Chondrocyte (in vitro differentiated cells): ENCODE data around the gene MTMR6. TPM values are rescaled to one million over a fixed set of nuclear protein-coding genes. Genes with fewer than 3 reads are reported as not detected.

Source experiments
- DNase-seq: peaks from one replicate; pipeline ENCODE4 v3.0.0; 2021; ENCODE audit warnings: mixed read lengths, low spot score
- H3K27ac Mint-ChIP-seq: one replicate; pipeline ENCODE4 v1.8.0; 2021; ENCODE audit warnings: mild to moderate bottlenecking, moderate library complexity, mixed read lengths; ENCODE audit not compliant: unreplicated experiment
- H3K27me3 Mint-ChIP-seq: 2 replicates; pipeline ENCODE4 v1.8.0; 2021; ENCODE audit warnings: low read depth, mixed read lengths
- H3K36me3 Mint-ChIP-seq: 2 replicates; pipeline ENCODE4 v1.8.0; 2021; ENCODE audit warnings: low read depth, mixed read lengths
- H3K4me1 Mint-ChIP-seq: 2 replicates; pipeline ENCODE4 v1.8.0; 2021; ENCODE audit warnings: low read depth, mild to moderate bottlenecking, mixed read lengths
- H3K4me3 Mint-ChIP-seq: one replicate; pipeline ENCODE4 v1.8.0; 2021; ENCODE audit warnings: mild to moderate bottlenecking, moderate library complexity, mixed read lengths; ENCODE audit not compliant: unreplicated experiment
- H3K9me3 Mint-ChIP-seq: 2 replicates; pipeline ENCODE4 v1.8.0; 2021; ENCODE audit warnings: low read depth, mixed read lengths
- CTCF ChIP-seq: fragments of 200-600 bp; sonication (generic); IDR thresholded peaks from 2 replicates; pipeline ENCODE4 v1.5.0; 2021; ENCODE audit warnings: antibody characterized with exemption, mild to moderate bottlenecking, moderate library complexity
- total RNA-seq: library from RNA; stranded (reverse); gene quantifications from 3 replicates; pipeline ENCODE4 v1.2.1, GENCODE V29; 2021

The MTMR6 gene
- total RNA-seq, 1 donor from 2014 or later, result 20.8 TPM

GRCh38 chr13:25215253-25215575, 72.1 kb downstream of the MTMR6 start:
- H3K36me3 Mint-ChIP-seq, result no peaks in the 10 kb centered on the region
- no peak overlapping the region for H3K4me3 Mint-ChIP-seq
- DNase-seq, result no peak
- TF ChIP-seq CTCF, result no peak
- H3K9me3 Mint-ChIP-seq, result no peaks in the 10 kb centered on the region
- H3K27ac Mint-ChIP-seq, result no peak overlapping the region
- no peaks in the 10 kb centered on the region for H3K4me1 Mint-ChIP-seq
- peaks cover 17% of the 10 kb centered on the region for H3K27me3 Mint-ChIP-seq

GRCh38 chr13:25214491-25215252, 72.6 kb downstream of the MTMR6 start:
- H3K4me1 Mint-ChIP-seq, result no peaks in the 10 kb centered on the region
- no peak overlapping the region for H3K4me3 Mint-ChIP-seq
- H3K27ac Mint-ChIP-seq, result no peak overlapping the region

GRCh38 chr13:25213715-25214114, 73.6 kb downstream of the MTMR6 start:
- no peak for DNase-seq
- no peak for TF ChIP-seq CTCF
- no peaks in the 10 kb centered on the region for H3K4me1 Mint-ChIP-seq
- no peaks in the 10 kb centered on the region for H3K36me3 Mint-ChIP-seq
- no peak overlapping the region for H3K27ac Mint-ChIP-seq
- H3K4me3 Mint-ChIP-seq, result no peak overlapping the region
- H3K27me3 Mint-ChIP-seq, result peaks cover 8% of the 10 kb centered on the region
- no peaks in the 10 kb centered on the region for H3K9me3 Mint-ChIP-seq

More at GRCh38 chr13:25214491-25215252, 72.6 kb downstream of the MTMR6 start:
- Mint-ChIP-seq H3K9me3 (no peaks in the 10 kb centered on the region), H3K27me3 (peaks cover 15% of the 10 kb centered on the region), H3K36me3 (no peaks in the 10 kb centered on the region)
- no peak for DNase-seq
- no peak for TF ChIP-seq CTCF

GRCh38 chr13:25210842-25211569, 76.3 kb downstream of the MTMR6 start:
- no peak for TF ChIP-seq CTCF
- DNase-seq, result no peak
- Mint-ChIP-seq H3K27ac (no peak overlapping the region), H3K36me3 (no peaks in the 10 kb centered on the region), H3K27me3 (peaks cover 7% of the 10 kb centered on the region), H3K4me1 (no peaks in the 10 kb centered on the region), H3K4me3 (no peak overlapping the region), H3K9me3 (no peaks in the 10 kb centered on the region)

- H3K9me3 Mint-ChIP-seq, result no peaks in the 10 kb centered on the region
- H3K36me3 Mint-ChIP-seq, result no peaks in the 10 kb centered on the region
- no peak overlapping the region for H3K27ac Mint-ChIP-seq
- no peak for TF ChIP-seq CTCF
- no peak for DNase-seq
- no peak overlapping the region for H3K4me3 Mint-ChIP-seq
- H3K4me1 Mint-ChIP-seq, result no peaks in the 10 kb centered on the region
- peaks cover 28% of the 10 kb centered on the region for H3K27me3 Mint-ChIP-seq
Observed at GRCh38 chr13:25207291-25207810, 79.9 kb downstream of the MTMR6 start.
